GM12891 (cell line): ENCODE measurements around the gene SAMSN1.

Experiments used
- POLR2A ChIP-seq: IDR thresholded peaks from 2 replicates; pipeline ENCODE4 v1.6.1; 2011; ENCODE audit warnings: low read depth, low read length, control low read depth
- TAF1 ChIP-seq: IDR thresholded peaks from 2 replicates; pipeline ENCODE4 v1.6.1; 2011; ENCODE audit warnings: low read depth, low read length, control low read depth

GRCh38 chr21:14548779-14549178 is 2.7 kb upstream of the SAMSN1 start:
- TF ChIP-seq TAF1 (no peak), POLR2A (no peak)
